Neural crest cell (in vitro differentiated cells): ENCODE results near the gene CPNE6. TPM values are rescaled to one million over a fixed set of nuclear protein-coding genes. Genes with fewer than 3 reads are reported as not detected.

Experiments used
- DNase-seq: peaks from one replicate; pipeline ENCODE4 v3.0.0; 2021; ENCODE audit warnings: low read depth, mixed read lengths, low spot score
- H3K27ac Mint-ChIP-seq: one replicate; pipeline ENCODE4 v1.8.0; 2021; ENCODE audit warnings: mild to moderate bottlenecking, mixed read lengths; ENCODE audit not compliant: unreplicated experiment
- H3K27me3 Mint-ChIP-seq: 2 replicates; pipeline ENCODE4 v1.8.0; 2021; ENCODE audit warnings: low read depth, mild to moderate bottlenecking, mixed read lengths
- H3K36me3 Mint-ChIP-seq: 2 replicates; pipeline ENCODE4 v1.8.0; 2021; ENCODE audit warnings: low read depth, mild to moderate bottlenecking, mixed read lengths
- H3K4me1 Mint-ChIP-seq: 2 replicates; pipeline ENCODE4 v1.8.0; 2021; ENCODE audit warnings: mixed read lengths
- H3K4me3 Mint-ChIP-seq: one replicate; pipeline ENCODE4 v1.8.0; 2021; ENCODE audit warnings: mild to moderate bottlenecking, mixed read lengths
- H3K9me3 Mint-ChIP-seq: 2 replicates; pipeline ENCODE4 v1.8.0; 2021; ENCODE audit warnings: mixed read lengths
- CTCF ChIP-seq: fragments of 200-600 bp; sonication (generic); conservative IDR thresholded peaks from 2 replicates; pipeline ENCODE4 v1.5.0; 2021; ENCODE audit warnings: antibody characterized with exemption, mild to moderate bottlenecking
- total RNA-seq: library from RNA; stranded (reverse); gene quantifications from 2 replicates; pipeline ENCODE4 v1.2.1, GENCODE V29; 2021

The CPNE6 gene
- total RNA-seq, 1 donor from 2014 or later, result not detected

GRCh38 chr14:24071836-24072430, 571 bp downstream of the CPNE6 start:
- no peak for TF ChIP-seq CTCF
- no peaks in the 10 kb centered on the region for H3K4me1 Mint-ChIP-seq
- no peaks in the 10 kb centered on the region for H3K9me3 Mint-ChIP-seq
- H3K4me3 Mint-ChIP-seq, result no peak overlapping the region
- H3K27ac Mint-ChIP-seq, result no peak overlapping the region
- H3K27me3 Mint-ChIP-seq, result peaks cover 7% of the 10 kb centered on the region
- DNase-seq, result no peak
- H3K36me3 Mint-ChIP-seq, result no peaks in the 10 kb centered on the region

- H3K27ac Mint-ChIP-seq, result no peak overlapping the region
- H3K9me3 Mint-ChIP-seq, result no peaks in the 10 kb centered on the region
- no peaks in the 10 kb centered on the region for H3K4me1 Mint-ChIP-seq
- TF ChIP-seq CTCF, result no peak
- no peak overlapping the region for H3K4me3 Mint-ChIP-seq
- H3K27me3 Mint-ChIP-seq, result peaks cover 7% of the 10 kb centered on the region
- no peak for DNase-seq
- H3K36me3 Mint-ChIP-seq, result no peaks in the 10 kb centered on the region
Observed at GRCh38 chr14:24072436-24072835, 1.1 kb downstream of the CPNE6 start.

GRCh38 chr14:24072881-24073877, 1.8 kb downstream of the CPNE6 start:
- Mint-ChIP-seq H3K27me3 (peaks cover 11% of the 10 kb centered on the region), H3K4me3 (no peak overlapping the region), H3K27ac (no peak overlapping the region), H3K4me1 (peaks cover 3% of the 10 kb centered on the region), H3K36me3 (no peaks in the 10 kb centered on the region), H3K9me3 (no peaks in the 10 kb centered on the region)
- TF ChIP-seq CTCF, result no peak
- DNase-seq, result no peak

GRCh38 chr14:24074625-24075484, 3.5 kb downstream of the CPNE6 start:
- H3K4me1 Mint-ChIP-seq, result peaks cover 18% of the 10 kb centered on the region
- H3K27ac Mint-ChIP-seq, result no peak overlapping the region
- no peak for DNase-seq
- H3K4me3 Mint-ChIP-seq, result no peak overlapping the region
- no peaks in the 10 kb centered on the region for H3K9me3 Mint-ChIP-seq
- no peaks in the 10 kb centered on the region for H3K36me3 Mint-ChIP-seq
- peaks cover 24% of the 10 kb centered on the region for H3K27me3 Mint-ChIP-seq
- TF ChIP-seq CTCF, result no peak
